NB4 (cell line): ENCODE data around the gene TRAPPC8.
A peak's percentile ranks its signal among the peaks of the same experiment; 100 is the strongest.
"Not testable (repeated sequence)": the region's sequence is repeated elsewhere in the genome, so short reads cannot be mapped to it uniquely, and the experiment has no call there.

ENCODE experiments used
- DNase-seq: peaks from one replicate; pipeline ENCODE4 v3.0.0; 2010; ENCODE audit warnings: low read depth
- H3K4me3 ChIP-seq: one replicate; pipeline ENCODE4 v1.5.1; 2011; ENCODE audit warnings: mild to moderate bottlenecking, low read depth, low read length, moderate library complexity
- MYC ChIP-seq: IDR thresholded peaks from 2 replicates; pipeline ENCODE4 v1.6.1; 2011; ENCODE audit warnings: low read depth, low read length
- POLR2A ChIP-seq: IDR thresholded peaks from 2 replicates; pipeline ENCODE4 v1.6.1; 2011; ENCODE audit warnings: mild to moderate bottlenecking; ENCODE audit not compliant: insufficient read length; ENCODE audit errors: extremely low read depth
- TF ChIP-seq, protein P1 (sequence below): IDR thresholded peaks from 2 replicates; pipeline ENCODE4 v1.6.1; 2011; ENCODE audit warnings: low read depth, low read length
- TF ChIP-seq, protein P2 (sequence below): IDR thresholded peaks from one replicate; pipeline ENCODE4 v1.5.1; 2012; ENCODE audit warnings: low read depth, low read length

The TRAPPC8 gene

DNA sequence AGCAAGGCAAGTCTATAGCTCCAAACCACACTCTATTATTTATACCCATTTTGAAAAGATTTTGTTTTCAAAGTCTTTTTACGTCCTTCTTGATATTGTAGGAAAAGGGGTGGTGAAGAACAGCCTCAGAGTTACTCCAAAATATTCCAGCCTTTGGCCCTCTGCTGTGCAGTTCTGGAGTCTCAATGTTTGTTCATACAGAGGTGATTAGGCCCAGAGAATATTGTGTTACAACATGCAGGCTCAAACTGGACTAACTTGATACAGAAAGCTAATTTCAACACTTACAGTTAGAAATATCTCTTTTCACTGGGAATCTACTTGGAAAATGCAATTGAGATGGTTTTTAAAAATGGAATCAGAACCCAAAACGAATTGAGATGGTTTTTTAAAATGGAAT, 141.8 kb downstream of the TRAPPC8 start:
- no peak overlapping the region for H3K4me3 ChIP-seq
- TF ChIP-seq, protein P1, sequence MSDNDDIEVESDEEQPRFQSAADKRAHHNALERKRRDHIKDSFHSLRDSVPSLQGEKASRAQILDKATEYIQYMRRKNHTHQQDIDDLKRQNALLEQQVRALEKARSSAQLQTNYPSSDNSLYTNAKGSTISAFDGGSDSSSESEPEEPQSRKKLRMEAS = no peak
- no peak for DNase-seq

DNA sequence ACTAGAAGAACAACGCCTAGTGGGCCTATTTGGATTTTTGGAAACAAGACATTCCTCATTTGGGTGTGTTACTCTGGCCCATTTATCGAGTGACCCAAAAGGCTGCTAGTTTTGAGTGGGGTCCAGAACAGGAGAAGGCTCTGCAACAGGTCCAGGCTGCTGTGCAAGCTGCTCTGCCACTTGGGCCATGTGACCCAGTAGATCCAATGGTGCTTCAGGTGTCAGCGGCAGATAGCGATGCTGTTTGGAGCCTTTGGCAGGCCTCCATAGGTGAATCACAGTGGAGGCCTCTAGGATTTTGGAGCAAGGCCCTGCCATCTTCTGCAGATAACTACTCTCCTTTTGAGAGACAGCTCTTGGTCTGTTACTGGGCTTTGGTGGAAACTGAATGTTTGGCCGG, 143.7 kb downstream of the TRAPPC8 start:
- not testable (repeated sequence) for H3K4me3 ChIP-seq, DNase-seq

DNA sequence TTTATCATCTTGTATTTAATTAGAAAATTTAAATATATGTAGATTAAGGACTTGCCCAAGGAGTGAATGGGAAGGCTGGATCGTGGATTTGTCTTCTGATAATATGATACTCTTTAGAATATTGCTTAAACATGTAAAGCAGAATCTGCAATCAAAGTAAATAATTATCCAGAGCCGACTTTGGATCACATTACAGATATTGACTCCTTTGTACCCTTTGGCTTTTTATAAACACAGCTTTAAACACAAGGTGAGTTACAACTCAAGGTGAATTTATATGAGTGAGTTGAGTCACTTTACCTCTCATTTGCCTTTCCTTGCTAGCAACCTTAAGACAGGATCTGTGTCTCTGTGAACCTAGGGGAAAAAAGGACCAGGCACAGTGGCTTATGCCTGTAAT, 144.5 kb downstream of the TRAPPC8 start:
- no peak for DNase-seq
- H3K4me3 ChIP-seq = no peak overlapping the region
- TF ChIP-seq POLR2A (no peak), MYC (no peak)

DNA sequence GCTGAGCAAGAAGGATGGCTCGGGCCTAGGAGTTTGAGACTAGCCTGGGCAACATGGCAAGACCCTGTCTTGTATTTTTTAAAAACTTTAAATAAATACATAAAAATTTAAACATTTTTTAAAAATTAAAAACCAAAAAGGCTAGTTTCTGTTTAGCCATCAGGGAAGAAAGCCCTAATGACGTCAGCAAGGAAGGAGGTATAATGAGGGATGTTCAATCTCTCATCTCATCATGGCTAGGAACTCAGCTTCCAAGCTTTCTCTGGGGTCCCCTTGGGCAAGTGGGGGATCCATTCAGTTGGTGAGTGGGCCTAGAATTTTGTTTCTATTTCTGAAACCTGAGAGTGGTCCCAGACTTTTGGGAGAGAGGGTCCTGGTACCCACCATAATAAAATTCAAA, 147.2 kb downstream of the TRAPPC8 start:
- no peak overlapping the region for H3K4me3 ChIP-seq
- TF ChIP-seq, protein P2, sequence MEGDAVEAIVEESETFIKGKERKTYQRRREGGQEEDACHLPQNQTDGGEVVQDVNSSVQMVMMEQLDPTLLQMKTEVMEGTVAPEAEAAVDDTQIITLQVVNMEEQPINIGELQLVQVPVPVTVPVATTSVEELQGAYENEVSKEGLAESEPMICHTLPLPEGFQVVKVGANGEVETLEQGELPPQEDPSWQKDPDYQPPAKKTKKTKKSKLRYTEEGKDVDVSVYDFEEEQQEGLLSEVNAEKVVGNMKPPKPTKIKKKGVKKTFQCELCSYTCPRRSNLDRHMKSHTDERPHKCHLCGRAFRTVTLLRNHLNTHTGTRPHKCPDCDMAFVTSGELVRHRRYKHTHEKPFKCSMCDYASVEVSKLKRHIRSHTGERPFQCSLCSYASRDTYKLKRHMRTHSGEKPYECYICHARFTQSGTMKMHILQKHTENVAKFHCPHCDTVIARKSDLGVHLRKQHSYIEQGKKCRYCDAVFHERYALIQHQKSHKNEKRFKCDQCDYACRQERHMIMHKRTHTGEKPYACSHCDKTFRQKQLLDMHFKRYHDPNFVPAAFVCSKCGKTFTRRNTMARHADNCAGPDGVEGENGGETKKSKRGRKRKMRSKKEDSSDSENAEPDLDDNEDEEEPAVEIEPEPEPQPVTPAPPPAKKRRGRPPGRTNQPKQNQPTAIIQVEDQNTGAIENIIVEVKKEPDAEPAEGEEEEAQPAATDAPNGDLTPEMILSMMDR = no peak
- DNase-seq = no peak

DNA sequence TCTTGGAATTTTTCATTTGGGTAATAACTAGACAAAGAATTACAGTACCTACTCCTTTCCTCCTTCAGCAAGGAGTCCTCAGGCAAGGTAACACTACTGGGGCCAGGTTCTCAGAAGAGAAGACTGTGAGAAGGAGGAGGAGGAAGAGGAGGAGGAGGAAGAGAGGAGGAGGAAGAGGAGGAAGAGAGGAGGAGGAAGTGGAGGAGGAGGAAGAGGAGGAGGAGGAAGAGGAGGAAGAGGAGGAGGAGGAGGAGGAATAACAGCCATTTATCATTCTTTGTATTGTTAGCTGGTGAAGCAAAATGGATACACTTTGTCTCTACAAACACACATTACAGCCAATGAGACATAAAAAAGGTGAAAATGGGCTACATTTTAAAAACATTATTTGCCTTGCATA, 149.4 kb downstream of the TRAPPC8 start:
- no peak overlapping the region for H3K4me3 ChIP-seq
- TF ChIP-seq POLR2A = no peak
- TF ChIP-seq, protein P2 = no peak
- TF ChIP-seq MYC = no peak
- TF ChIP-seq, protein P1 = no peak
- DNase-seq = no peak

DNA sequence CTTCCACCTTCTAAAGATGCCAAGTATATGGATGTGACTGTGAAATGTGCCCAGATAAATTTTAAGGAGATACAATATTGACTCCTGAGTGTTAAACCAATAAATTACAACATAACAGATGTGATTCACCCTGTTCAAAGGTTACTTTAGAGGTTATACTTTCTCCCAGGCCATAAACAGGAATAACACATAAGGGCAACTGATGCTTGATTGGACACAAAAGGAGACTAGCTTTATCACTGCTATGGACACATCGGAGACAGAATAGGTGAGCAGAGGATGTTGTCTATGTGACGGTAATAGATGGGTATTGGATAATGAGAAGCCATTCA, 150.4 kb downstream of the TRAPPC8 start:
- no peak overlapping the region for H3K4me3 ChIP-seq
- TF ChIP-seq, protein P2 = no peak
- TF ChIP-seq, protein P1 = no peak
- no peak for TF ChIP-seq POLR2A
- TF ChIP-seq MYC = no peak
- DNase-seq = no peak

DNA sequence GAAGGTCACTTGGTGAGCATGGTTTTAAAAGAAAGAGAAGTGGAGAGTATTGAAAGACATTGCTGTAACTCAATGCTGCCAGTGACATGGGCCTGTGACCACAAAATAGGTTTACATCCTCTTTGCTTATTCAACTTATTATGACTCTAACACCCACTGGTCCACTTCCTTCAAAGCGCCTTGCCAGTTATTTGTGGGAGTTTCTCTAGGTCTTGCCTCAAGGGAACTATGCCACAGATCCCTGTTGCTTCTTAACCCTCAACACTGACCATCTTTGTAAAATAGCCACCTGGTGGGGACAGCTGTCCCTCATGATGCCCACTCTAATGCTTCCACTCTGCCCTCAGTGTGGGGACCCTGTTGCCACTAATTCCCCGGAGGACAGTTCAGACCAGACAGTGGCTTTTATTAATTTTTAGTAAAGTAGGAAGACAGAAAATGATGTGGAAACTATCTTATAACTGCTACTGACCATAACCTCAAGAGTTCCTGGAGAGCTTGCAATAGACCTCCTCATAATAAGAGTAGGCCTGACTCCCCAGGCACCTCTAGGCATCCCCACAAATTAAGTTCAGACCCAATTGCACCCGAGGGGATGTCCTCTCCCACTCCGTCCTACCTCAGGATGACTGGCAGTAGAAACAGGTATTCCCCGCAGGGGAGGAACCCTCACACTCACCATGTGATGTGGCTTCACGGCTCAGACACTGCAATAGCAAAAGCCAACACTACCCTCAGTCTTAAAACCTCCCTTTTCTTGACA, 150.9 kb downstream of the TRAPPC8 start:
- TF ChIP-seq, protein P2 = no peak
- TF ChIP-seq MYC = 0 out of 2 replicates have a peak, but pooled peaks have one; percentile 37
- TF ChIP-seq POLR2A = no peak
- TF ChIP-seq, protein P1 = peak; percentile 8; the same call in 1 of the 2 replicates
- H3K4me3 ChIP-seq = no peak overlapping the region
- peak; percentile 90 for DNase-seq

DNA sequence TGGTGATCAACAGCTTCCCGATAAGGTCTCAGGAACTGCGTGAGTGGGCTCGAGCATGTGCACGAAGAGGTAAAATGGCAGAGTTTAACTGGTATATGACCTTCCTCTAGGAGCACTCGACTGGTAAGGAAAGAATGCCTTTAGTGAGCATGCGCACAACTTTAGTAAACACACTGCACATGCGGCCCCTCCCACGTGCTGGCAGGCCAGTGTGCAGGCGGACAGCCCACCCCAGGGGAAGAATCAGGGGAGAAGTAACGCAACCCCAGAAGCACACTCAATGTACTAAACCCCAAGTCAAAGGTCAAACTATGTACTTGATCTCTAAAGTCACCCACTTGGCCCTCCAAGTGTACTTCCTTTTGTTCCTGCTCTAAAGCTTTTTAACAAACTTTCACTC, 153.5 kb downstream of the TRAPPC8 start:
- no peak for DNase-seq
- TF ChIP-seq, protein P2 = no peak
- H3K4me3 ChIP-seq = no peak overlapping the region
